A375 (cell line): ENCODE results near the gene SH2D5. TPM values are rescaled to one million over a fixed set of nuclear protein-coding genes. Genes with fewer than 3 reads are reported as not detected.

Source experiments
- total RNA-seq: library from RNA; depleted of rRNA; stranded (reverse); fragments of >200 nt; shearing (Covaris generic); gene quantifications from 2 replicates; pipeline ENCODE4 v1.2.3, GENCODE V29; 2014; rRNA removed

SH2D5 gene
- total RNA-seq: 1.7 and 2.8 TPM in 2 replicates

GRCh38 chr1:20732588-20733359 lies at the start of gene SH2D5:
Gene SH2D5 (minus strand): TSS chr1:20732703. CDS start chr1:20728044, 4,659 bp downstream.

GRCh38 chr1:20717452-20718342 lies 14.8 kb downstream of the SH2D5 start, which contains the start of gene KIF17:
Gene KIF17 (minus strand): TSS chr1:20718007. CDS start chr1:20717706, 301 bp downstream.

Other genes with a start within 250 kb of the SH2D5 start
- gene CAMK2N1, start 246.5 kb downstream of the SH2D5 start, total RNA-seq: 6.0 and 7.2 TPM in 2 replicates
- 24.0 and 24.5 TPM in 2 replicates for gene MUL1, start 224.6 kb downstream of the SH2D5 start, total RNA-seq
- gene FAM43B, start 180.1 kb downstream of the SH2D5 start, total RNA-seq: not detected in 2 replicates
- not detected in 2 replicates for gene CDA, start 143.6 kb downstream of the SH2D5 start, total RNA-seq
- 21.6 and 27.6 TPM in 2 replicates for gene PINK1, start 99.2 kb downstream of the SH2D5 start, total RNA-seq
- 312 and 325 TPM in 2 replicates for gene DDOST, start 71.3 kb downstream of the SH2D5 start, total RNA-seq
- gene KIF17, start 14.7 kb downstream of the SH2D5 start, total RNA-seq: 0.40 and 1.1 TPM in 2 replicates
- 298 and 370 TPM in 2 replicates for gene HP1BP3, start 54.6 kb upstream of the SH2D5 start, total RNA-seq